ENCODE data around the gene NAT14.
A peak's percentile ranks its signal among the peaks of the same experiment; 100 is the strongest.

Gene NAT14

GRCh38 chr19:55440411-55441105 lies 44.4 kb upstream of the NAT14 start:
- TF ChIP-seq, protein P1, sequence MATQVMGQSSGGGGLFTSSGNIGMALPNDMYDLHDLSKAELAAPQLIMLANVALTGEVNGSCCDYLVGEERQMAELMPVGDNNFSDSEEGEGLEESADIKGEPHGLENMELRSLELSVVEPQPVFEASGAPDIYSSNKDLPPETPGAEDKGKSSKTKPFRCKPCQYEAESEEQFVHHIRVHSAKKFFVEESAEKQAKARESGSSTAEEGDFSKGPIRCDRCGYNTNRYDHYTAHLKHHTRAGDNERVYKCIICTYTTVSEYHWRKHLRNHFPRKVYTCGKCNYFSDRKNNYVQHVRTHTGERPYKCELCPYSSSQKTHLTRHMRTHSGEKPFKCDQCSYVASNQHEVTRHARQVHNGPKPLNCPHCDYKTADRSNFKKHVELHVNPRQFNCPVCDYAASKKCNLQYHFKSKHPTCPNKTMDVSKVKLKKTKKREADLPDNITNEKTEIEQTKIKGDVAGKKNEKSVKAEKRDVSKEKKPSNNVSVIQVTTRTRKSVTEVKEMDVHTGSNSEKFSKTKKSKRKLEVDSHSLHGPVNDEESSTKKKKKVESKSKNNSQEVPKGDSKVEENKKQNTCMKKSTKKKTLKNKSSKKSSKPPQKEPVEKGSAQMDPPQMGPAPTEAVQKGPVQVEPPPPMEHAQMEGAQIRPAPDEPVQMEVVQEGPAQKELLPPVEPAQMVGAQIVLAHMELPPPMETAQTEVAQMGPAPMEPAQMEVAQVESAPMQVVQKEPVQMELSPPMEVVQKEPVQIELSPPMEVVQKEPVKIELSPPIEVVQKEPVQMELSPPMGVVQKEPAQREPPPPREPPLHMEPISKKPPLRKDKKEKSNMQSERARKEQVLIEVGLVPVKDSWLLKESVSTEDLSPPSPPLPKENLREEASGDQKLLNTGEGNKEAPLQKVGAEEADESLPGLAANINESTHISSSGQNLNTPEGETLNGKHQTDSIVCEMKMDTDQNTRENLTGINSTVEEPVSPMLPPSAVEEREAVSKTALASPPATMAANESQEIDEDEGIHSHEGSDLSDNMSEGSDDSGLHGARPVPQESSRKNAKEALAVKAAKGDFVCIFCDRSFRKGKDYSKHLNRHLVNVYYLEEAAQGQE (IDR thresholded peaks at IDR 0.05; ENCODE audit: insufficient read depth in 1 of 2, low read depth in 2 of 2, low read length in 2 of 2), result 0 out of 4 replicates have a peak, but pooled peaks of 1 of the 2 experiments have one; percentile 9
- TF ChIP-seq SIN3A (IDR thresholded peaks at IDR 0.05; ENCODE audit: borderline replicate concordance, insufficient read depth, low read length), result no peak
- TF ChIP-seq FOXP2 (optimal IDR thresholded peaks at IDR 0.05; ENCODE audit: borderline replicate concordance, extremely low read depth, extremely low read length, insufficient read depth), result no peak

GRCh38 chr19:55441319-55441691 lies 43.7 kb upstream of the NAT14 start:
- no peak for TF ChIP-seq TAF1 (IDR thresholded peaks at IDR 0.05; ENCODE audit: borderline replicate concordance, insufficient read depth, low read length)
- no peak for TF ChIP-seq SIN3A (IDR thresholded peaks at IDR 0.05; ENCODE audit: borderline replicate concordance, insufficient read depth, low read length)

GRCh38 chr19:55441692-55442321 lies 43.2 kb upstream of the NAT14 start:
- TF ChIP-seq TAF1 (IDR thresholded peaks at IDR 0.05; ENCODE audit: borderline replicate concordance, insufficient read depth, low read length) (no peak), POLR2AphosphoS5 (IDR thresholded peaks at IDR 0.05; ENCODE audit: low read depth, low read length) (no peak), SIN3A (IDR thresholded peaks at IDR 0.05; ENCODE audit: borderline replicate concordance, insufficient read depth, low read length) (no peak), FOXP2 (optimal IDR thresholded peaks at IDR 0.05; ENCODE audit: borderline replicate concordance, extremely low read depth, extremely low read length, insufficient read depth) (no peak)
- TF ChIP-seq, protein P1 (IDR thresholded peaks at IDR 0.05; ENCODE audit: insufficient read depth in 1 of 2, low read depth in 2 of 2, low read length in 2 of 2), result no peak

- no peak for TF ChIP-seq SIN3A (IDR thresholded peaks at IDR 0.05; ENCODE audit: borderline replicate concordance, insufficient read depth, low read length)
- TF ChIP-seq POLR2AphosphoS5 (IDR thresholded peaks at IDR 0.05; ENCODE audit: low read depth, low read length), result no peak
- TF ChIP-seq TAF1 (IDR thresholded peaks at IDR 0.05; ENCODE audit: borderline replicate concordance, insufficient read depth, low read length), result no peak
- TF ChIP-seq, protein P1 (IDR thresholded peaks at IDR 0.05; ENCODE audit: insufficient read depth in 1 of 2, low read depth in 2 of 2, low read length in 2 of 2), result no peak
- TF ChIP-seq FOXP2 (optimal IDR thresholded peaks at IDR 0.05; ENCODE audit: borderline replicate concordance, extremely low read depth, extremely low read length, insufficient read depth), result no peak
Measured at GRCh38 chr19:55442372-55442961, 42.5 kb upstream of the NAT14 start.

GRCh38 chr19:55443045-55443823 lies 41.8 kb upstream of the NAT14 start, which contains the start of gene SHISA7:
Gene SHISA7 (minus strand): TSS chr19:55443300. CDS start chr19:55442863, 437 bp downstream.
- TF ChIP-seq POLR2AphosphoS5 (IDR thresholded peaks at IDR 0.05; ENCODE audit: low read depth, low read length), result no peak
- no peak for TF ChIP-seq FOXP2 (optimal IDR thresholded peaks at IDR 0.05; ENCODE audit: borderline replicate concordance, extremely low read depth, extremely low read length, insufficient read depth)
